DOHH2 (cell line): Measurements from ENCODE around the gene RAB5IF.
"Not testable (repeated sequence)": the region's sequence is repeated elsewhere in the genome, so short reads cannot be mapped to it uniquely, and the experiment has no call there.

Experiments
- H3F3A ChIP-seq: fragments of 200-600 bp; sonication (generic), shearing (Covaris generic); 2 replicates; pipeline ENCODE4 v1.6.0; 2016; ENCODE audit warnings: antibody characterized with exemption, mild to moderate bottlenecking; ENCODE audit not compliant: control insufficient read depth, insufficient read depth
- H3K27ac ChIP-seq: fragments of 200-600 bp; sonication (generic); 2 replicates; pipeline ENCODE4 v1.5.1; 2014; ENCODE audit warnings: low read depth, mild to moderate bottlenecking, low read length, moderate library complexity
- H3K27me3 ChIP-seq: fragments of 200-600 bp; sonication (generic); 2 replicates; pipeline ENCODE4 v1.6.1; 2014; ENCODE audit warnings: mild to moderate bottlenecking, low read length, mixed read lengths; ENCODE audit not compliant: control insufficient read depth
- H3K36me3 ChIP-seq: fragments of 200-600 bp; sonication (generic); 2 replicates; pipeline ENCODE4 v1.6.1; 2014; ENCODE audit warnings: mild to moderate bottlenecking, low read length, moderate library complexity, mixed read lengths; ENCODE audit not compliant: control insufficient read depth
- H3K4me1 ChIP-seq: fragments of 200-600 bp; sonication (generic); 2 replicates; pipeline ENCODE4 v1.6.1; 2014; ENCODE audit warnings: mild to moderate bottlenecking, low read length, mixed read lengths; ENCODE audit not compliant: control insufficient read depth
- H3K4me2 ChIP-seq: fragments of 200-600 bp; sonication (generic); 2 replicates; pipeline ENCODE4 v1.6.0; 2014; ENCODE audit warnings: mild to moderate bottlenecking, low read length, moderate library complexity
- H3K4me3 ChIP-seq: fragments of 200-600 bp; sonication (generic); 2 replicates; pipeline ENCODE4 v1.5.1; 2014; ENCODE audit warnings: mild to moderate bottlenecking, low read length, mixed read lengths
- H3K79me2 ChIP-seq: fragments of 200-600 bp; sonication (generic); 2 replicates; pipeline ENCODE4 v1.6.1; 2014; ENCODE audit warnings: mild to moderate bottlenecking, low read length, mixed read lengths; ENCODE audit not compliant: control insufficient read depth
- H3K9me2 ChIP-seq: fragments of 200-600 bp; sonication (generic); replicated peaks from 2 replicates; pipeline ENCODE4 v1.6.1; 2014; ENCODE audit warnings: mild to moderate bottlenecking, low read length, mixed read lengths; ENCODE audit not compliant: control insufficient read depth
- H3K9me3 ChIP-seq: fragments of 200-600 bp; sonication (generic); 2 replicates; pipeline ENCODE4 v1.6.1; 2014; ENCODE audit warnings: antibody characterized with exemption, low read length, mixed read lengths; ENCODE audit not compliant: control insufficient read depth, insufficient read depth
- H4K20me1 ChIP-seq: fragments of 200-600 bp; sonication (generic); 2 replicates; pipeline ENCODE4 v1.6.0; 2014; ENCODE audit warnings: low read depth, mild to moderate bottlenecking, antibody characterized with exemption, low read length, moderate library complexity; ENCODE audit not compliant: control insufficient read depth, insufficient read depth
- CTCF ChIP-seq: fragments of 200-600 bp; sonication (generic); IDR thresholded peaks from one replicate; pipeline ENCODE4 v1.5.1; 2014; ENCODE audit warnings: antibody characterized with exemption, mild to moderate bottlenecking, low read depth, low read length; ENCODE audit not compliant: poor library complexity, severe bottlenecking
- EZH2phosphoT487 ChIP-seq: fragments of 200-600 bp; sonication (generic); IDR thresholded peaks from 2 replicates; pipeline ENCODE4 v1.6.1; 2017; ENCODE audit warnings: borderline replicate concordance, mild to moderate bottlenecking, antibody characterized with exemption, low read length, moderate library complexity, mixed read lengths

The RAB5IF gene

GRCh38 chr20:36606158-36607066 lies 833 bp downstream of the RAB5IF start:
- no peaks in the 10 kb centered on the region for H3K27me3 ChIP-seq
- peaks cover 10% of the 10 kb centered on the region for H4K20me1 ChIP-seq
- peak overlapping the region; percentile 58 for H3K27ac ChIP-seq
- TF ChIP-seq CTCF: no peak
- no peak for TF ChIP-seq EZH2phosphoT487
- H3F3A ChIP-seq: peaks cover 12% of the 10 kb centered on the region
- no peaks in the 10 kb centered on the region for H3K9me2 ChIP-seq
- H3K9me3 ChIP-seq: no peaks in the 10 kb centered on the region
- H3K4me1 ChIP-seq: peaks cover 23% of the 10 kb centered on the region
- H3K79me2 ChIP-seq: peaks cover 38% of the 10 kb centered on the region
- peaks cover 42% of the 10 kb centered on the region for H3K36me3 ChIP-seq
- peak overlapping the region; percentile 97 for H3K4me3 ChIP-seq
- peak overlapping the region; percentile 71 for H3K4me2 ChIP-seq

DNA sequence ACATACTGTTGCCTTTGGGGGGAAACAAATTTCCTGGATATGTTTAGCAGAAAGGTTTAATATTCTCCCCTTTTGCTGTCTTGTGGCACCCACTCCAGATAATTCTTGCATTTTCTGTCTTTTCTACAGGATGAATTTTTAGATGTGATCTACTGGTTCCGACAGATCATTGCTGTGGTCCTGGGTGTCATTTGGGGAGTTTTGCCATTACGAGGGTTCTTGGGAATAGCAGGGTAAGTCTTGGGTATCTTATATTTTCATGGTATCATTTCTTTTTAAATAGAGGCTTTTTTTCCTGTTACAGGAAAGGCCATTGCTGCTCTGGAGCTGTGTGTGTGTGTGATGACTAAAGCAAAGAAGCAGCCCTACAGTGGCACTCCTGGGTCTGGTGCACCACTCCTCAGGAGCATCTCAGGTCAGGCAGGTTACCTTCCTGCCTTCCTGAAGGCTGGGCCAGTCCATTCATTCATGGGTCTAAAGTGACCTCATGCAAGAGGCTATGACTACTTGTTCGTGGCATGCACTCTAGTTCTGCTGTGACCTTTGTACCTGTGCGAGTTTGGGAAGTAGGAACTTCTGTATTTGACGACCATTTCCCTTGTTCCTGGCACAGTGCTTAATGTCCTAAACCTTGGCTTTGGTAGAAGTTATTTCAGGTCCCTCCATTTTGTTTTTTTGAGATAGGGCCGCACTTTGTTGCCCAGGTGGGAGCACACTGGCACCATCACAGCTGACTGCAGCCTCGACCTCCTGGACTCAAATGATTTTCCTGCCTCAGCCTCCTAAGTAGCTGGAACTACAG lies 2.2 kb downstream of the RAB5IF start:
- Histone ChIP-seq H4K20me1 (peaks cover 10% of the 10 kb centered on the region), H3K4me1 (peaks cover 23% of the 10 kb centered on the region), H3K4me2 (peak overlapping the region; percentile 71), H3K9me3 (no peaks in the 10 kb centered on the region), H3K27ac (no peak overlapping the region), H3K79me2 (peaks cover 43% of the 10 kb centered on the region), H3K36me3 (peaks cover 56% of the 10 kb centered on the region), H3K4me3 (peak overlapping the region; percentile 97), H3K27me3 (no peaks in the 10 kb centered on the region), H3K9me2 (no peaks in the 10 kb centered on the region), H3F3A (peaks cover 12% of the 10 kb centered on the region)
- no peak for TF ChIP-seq CTCF

DNA sequence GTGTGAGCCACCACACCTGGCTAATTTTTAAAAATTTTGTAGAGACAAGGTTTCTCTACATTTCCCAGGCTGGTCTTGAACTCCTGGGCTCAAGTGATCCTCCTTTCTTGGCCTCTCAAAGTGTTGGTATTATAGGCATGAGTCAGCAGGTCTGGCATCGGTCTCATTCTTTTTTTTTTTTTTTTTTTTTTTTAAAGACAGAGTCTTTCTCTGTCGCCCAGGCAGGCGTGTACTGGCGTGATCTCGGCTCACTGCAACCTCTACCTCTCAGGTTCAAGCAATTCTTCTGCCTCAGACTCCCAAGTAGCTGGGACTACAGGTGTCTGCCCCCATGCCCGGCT lies 2.8 kb downstream of the RAB5IF start:
- not testable (repeated sequence) for H3K4me2 ChIP-seq, H3K9me3 ChIP-seq, H3K9me2 ChIP-seq, H3K4me3 ChIP-seq, H3K27me3 ChIP-seq, H3K27ac ChIP-seq
- Histone ChIP-seq H3K79me2 (peaks cover 43% of the 10 kb centered on the region), H4K20me1 (peaks cover 10% of the 10 kb centered on the region), H3F3A (peaks cover 12% of the 10 kb centered on the region), H3K4me1 (peaks cover 23% of the 10 kb centered on the region), H3K36me3 (peaks cover 62% of the 10 kb centered on the region)

DNA sequence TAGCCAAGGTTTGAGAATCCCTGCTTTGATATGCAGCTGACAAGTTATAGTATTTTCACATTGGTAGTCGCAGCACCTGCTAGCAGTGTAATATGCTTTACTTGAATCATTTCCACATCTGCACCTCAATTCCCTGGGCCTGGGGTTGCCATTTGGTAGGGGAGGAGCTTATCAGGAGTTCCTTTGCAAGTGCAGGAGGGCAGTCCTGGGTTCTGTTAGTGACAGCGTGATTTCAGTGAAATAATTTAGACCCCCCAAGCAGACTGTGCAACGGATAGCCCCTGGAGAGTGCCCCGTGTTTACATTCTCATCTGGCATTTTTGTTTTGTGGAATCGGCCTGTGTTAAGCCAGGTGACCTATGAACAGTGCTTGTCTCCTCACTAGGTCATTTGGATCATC lies 6.0 kb downstream of the RAB5IF start:
- Histone ChIP-seq H3K9me3 (no peaks in the 10 kb centered on the region), H3K4me2 (no peak overlapping the region), H4K20me1 (peaks cover 3% of the 10 kb centered on the region; the same call in 1 of the 2 replicates), H3K27me3 (no peaks in the 10 kb centered on the region), H3F3A (peaks cover 4% of the 10 kb centered on the region; the same call in 1 of the 2 replicates), H3K9me2 (no peaks in the 10 kb centered on the region), H3K27ac (no peak overlapping the region), H3K79me2 (peaks cover 33% of the 10 kb centered on the region), H3K4me3 (no peak overlapping the region), H3K4me1 (peaks cover 8% of the 10 kb centered on the region), H3K36me3 (peaks cover 73% of the 10 kb centered on the region)
- TF ChIP-seq EZH2phosphoT487: no peak
- TF ChIP-seq CTCF: no peak
